ENCODE results near the gene TRAK1.

Gene TRAK1

DNA sequence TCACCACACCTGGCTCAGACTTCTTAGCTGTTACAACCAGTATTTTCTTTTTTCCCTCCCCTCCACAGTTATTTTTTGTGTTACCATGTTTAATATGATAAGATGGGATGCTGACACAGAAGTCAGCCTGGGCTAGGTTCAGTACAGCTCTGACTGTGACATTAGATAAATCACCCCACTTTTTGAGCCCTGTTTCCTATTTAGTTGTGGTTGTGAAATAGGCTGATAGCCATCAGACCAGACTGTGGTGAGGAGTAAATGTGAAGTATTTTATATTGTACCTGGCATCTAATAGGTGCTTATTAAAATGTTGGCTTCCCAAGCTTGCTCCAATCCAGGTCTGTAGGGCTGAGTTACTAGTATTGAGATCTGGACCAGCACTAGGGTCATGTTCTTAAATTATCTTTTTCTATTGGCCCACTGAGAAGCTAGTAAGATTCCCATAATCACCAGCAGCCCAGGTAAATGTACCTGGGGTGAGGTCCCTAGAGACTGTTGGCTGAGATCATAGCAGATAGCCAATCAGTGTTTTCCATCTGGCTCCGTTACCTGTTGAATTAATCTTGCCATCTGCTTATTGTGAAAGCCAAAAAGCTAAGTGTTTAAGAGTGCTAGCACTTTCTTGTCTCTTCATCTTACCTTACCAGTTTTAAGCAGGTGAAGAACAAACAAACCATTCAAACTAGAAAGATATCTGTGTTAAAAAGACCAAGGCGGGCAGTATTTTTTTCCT lies 113.9 kb downstream of the TRAK1 start:
- DNase-seq (ENCODE audit: low read depth, low spot score), result no peak

DNA sequence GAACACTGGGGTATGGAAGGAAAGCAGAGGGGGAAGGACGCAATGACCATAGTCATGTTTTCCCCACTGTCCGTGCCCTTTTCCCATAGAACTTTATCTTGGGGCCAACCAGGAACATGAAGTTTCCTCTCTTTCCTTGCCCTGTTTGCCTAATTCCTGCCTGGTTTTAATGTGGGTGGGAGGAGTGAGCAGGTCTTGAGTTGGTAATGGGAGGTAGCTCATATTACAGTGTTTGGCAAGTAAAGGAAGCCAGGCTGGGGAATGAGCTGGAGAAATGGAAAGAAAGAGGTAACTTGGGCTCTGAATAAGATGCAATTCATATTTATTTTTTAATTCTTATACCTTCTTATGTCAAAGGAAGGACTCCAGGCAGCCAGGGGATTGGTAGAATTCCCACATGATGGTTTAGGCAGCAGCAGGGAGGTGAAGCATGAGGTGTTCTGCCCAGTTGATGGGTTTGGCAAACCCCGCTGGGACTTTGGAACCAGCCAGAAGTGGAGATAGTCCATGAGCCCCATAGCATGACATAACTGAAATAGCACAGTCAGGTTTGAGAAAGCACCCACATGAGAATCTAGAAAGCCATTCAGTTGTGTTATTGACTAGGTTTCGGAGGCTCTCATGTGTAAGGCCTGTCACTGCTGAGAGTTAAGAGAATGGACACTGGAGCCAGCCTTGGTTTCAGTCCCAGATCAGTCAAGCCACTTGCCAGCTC lies 114.8 kb downstream of the TRAK1 start:
- no peak for DNase-seq (ENCODE audit: low read depth, low spot score)

DNA sequence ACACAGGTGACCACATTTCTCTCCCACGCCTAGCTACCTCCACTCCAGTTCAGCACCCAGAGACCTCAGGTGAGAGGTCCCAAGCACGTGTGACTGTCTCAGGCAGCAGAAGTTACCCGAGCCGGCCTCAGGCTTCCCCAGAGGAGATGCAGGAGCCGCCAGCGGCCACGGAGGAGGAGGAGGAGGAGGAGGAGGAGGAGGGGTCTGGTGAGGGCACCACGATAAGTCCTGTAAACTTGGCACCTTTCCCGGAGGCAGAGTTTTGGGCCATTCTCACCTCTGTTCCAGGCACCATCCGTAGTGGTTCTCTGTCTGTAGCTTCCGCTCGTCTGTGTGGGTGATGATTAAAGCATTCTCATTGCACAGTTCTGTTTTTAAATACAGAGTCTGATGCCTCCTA lies 118.8 kb downstream of the TRAK1 start:
- DNase-seq (ENCODE audit: low read depth, low spot score), result no peak

DNA sequence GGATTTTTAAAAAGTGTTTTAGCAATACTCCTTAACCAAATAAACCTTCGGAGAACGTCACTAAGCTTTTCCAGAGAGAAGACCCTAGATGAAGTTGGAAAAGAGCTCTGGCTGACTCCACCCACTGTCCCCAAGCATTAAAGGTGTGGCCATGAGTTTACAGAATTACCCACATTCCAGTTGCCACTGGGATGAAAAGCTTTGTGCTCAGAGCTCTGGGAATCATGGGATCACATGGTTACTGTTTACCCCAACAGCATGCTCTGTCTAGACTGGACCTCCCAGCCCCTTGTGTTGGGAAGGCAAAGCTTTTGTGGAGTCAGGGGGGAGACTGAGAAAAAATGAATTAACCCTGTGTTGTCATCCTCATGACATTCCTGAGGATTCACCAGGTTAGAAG lies 119.6 kb downstream of the TRAK1 start:
- DNase-seq (ENCODE audit: low read depth, low spot score), result peak; percentile 58

DNA sequence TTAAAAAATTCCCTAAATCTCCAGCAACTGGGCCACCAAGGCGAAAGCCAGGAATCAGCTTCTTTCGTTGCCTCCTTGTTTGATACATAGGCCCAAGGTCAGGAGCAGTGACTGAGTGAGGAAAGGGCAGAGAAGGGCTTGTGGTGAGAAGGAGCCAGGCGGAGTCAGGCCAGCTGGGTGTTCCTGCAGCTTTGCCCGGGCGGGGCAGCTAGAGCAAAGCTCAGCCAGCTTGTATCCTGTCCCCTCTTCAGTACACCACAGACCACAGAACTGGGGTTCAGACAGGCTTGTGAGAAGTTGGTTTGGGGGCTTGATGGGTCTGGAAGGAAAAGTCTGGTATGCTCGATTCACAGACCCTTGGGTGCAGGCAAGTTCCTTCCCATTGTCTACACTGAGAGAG lies 122.3 kb downstream of the TRAK1 start:
- DNase-seq (ENCODE audit: low read depth, low spot score), result no peak

DNA sequence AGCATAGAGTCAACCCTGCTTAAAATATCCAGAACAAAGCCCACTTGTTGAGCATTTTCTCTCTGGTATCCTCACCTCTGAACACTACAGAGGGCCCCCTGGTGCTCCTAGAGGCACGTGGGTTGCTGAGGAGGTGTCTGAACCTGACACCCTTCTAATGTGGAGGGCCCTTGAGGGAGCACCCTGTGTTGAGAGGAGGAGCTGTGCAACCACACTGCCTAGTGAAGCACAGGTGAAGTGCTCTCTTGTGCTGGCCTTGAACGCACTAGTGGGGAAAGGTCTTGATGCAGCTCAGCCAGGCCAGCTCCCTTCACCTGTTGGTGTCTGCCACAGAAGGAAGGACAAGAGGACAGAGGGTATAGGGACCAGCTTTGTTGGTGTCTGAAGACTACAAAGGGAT lies 122.9 kb downstream of the TRAK1 start:
- no peak for DNase-seq (ENCODE audit: low read depth, low spot score)

DNA sequence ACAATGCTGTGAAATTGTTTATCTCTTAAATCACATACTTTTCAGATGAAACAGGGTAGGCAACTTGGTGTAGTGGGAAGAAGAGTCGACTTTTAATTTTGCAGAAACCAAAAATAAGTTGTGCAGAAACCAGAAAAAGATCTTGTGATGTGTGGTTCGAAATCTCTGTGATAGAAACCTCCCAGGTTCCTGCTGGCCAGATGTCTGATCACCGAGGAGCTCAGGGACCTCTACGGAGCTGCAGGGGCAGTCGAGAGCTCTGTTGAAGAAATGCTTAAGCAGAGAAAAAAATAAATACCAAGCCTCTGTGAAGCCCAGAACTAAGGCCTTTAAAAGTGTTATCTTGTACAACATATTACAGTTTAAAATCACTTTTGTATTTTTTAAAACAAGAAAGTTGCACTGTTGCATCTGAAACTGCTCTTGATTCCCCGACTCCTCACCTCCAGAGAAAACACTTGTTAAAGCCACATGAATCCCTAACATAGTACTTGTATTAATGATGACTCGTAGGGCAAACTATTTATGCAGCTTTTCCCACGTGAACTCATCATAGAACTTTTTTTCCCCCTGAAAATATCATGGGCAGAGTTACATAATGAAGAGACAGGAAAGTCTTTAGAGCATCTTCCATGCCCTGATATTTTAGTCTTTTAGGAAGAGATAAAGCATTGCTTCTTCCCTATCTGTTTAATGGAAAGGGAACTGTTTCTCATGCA lies 123.6 kb downstream of the TRAK1 start:
- DNase-seq (ENCODE audit: low read depth, low spot score), result peak; percentile 12

DNA sequence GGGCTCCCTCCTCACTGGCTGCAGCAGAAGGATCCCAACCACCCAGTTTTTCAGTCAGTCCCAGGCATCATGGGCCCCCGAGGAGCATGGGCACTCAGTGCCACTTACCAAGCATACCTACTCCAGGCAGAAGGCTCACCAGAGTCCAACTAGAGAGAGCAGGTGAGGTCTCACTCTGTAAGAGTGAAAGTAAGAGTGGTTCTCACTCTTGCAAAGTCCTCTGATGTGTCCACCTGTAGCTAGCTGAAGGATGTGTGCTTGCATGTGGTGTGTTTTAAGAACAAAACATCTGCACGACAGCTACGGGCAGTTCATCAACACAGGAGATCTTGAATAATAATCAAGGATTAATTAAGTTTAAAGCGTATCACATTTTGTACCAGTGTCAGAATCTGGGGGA lies 125.1 kb downstream of the TRAK1 start:
- no peak for DNase-seq (ENCODE audit: low read depth, low spot score)

DNA sequence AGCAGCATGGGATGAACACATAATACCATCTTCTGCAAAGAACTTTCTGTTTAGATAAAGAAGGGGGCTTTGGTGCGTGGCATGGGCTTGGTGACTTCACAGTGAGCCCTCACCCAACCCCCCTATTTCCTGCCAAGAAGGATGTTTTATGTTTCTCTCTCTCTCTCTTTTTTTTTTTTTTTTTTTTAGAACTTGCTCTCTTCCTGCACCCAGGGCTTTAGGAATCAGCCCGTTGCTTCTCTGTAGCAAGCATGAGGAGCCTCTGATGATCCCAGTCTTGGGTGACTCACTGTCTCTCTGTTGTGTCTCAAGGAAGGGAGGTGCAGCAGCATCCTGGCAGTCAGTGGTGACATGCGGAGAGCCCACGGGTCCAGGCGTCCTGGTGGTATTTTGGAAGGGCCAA lies 125.8 kb downstream of the TRAK1 start:
- DNase-seq (ENCODE audit: low read depth, low spot score), result no peak

DNA sequence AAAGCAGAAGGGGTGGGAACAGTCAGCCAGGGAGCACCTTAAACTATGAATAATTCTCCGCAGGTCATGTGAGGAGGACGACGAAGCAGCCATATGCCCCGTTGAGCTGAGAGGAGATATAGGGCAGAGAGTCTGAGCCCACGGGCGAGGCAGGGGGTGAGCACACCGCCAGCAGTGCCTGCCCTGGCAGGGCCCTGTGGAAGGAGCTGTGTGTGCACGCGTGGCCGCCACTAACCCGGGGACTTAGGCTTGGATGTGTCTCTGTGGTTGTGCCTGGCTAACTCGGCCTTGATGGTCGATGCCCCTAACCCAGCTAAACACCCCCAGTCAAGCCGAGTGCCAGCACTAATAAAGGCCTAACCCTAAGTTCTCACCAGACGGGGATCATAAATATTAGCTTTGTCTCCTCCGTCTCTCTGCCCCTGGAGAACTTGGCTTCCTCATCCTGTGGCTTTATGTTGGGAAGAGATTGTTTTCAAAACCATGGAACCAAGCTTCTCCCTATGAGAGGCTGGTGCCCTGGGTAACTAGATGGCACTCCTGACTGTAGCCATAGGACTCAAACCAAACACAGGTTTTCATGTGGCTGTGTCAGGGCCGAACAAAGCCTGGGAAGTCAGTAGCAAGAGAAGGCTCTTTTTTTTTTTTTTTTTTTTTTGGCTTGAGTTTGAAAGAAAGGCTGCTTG lies 129.4 kb downstream of the TRAK1 start:
- no peak for DNase-seq (ENCODE audit: low read depth, low spot score)

DNA sequence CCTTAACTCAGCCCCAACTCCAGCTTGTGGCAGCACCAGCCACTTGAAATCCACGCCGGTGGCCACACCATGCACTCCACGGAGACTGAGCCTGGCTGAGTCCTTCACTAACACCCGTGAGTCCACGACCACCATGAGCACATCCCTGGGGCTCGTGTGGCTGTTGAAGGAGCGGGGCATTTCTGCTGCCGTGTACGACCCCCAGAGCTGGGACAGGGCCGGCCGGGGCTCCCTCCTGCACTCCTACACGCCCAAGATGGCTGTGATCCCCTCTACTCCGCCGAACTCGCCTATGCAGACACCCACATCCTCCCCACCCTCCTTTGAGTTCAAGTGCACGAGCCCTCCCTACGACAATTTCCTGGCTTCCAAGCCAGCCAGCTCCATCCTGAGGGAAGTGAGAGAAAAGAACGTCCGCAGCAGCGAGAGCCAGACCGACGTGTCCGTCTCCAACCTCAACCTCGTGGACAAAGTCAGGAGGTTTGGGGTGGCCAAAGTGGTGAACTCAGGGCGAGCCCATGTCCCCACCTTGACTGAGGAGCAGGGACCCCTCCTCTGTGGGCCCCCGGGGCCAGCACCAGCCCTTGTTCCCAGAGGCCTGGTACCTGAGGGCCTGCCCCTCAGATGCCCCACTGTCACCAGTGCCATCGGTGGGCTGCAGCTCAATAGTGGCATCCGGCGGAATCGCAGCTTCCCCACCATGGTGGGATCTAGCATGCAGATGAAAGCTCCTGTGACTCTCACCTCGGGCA lies 132.0 kb downstream of the TRAK1 start:
- no peak for DNase-seq (ENCODE audit: low read depth, low spot score)

DNA sequence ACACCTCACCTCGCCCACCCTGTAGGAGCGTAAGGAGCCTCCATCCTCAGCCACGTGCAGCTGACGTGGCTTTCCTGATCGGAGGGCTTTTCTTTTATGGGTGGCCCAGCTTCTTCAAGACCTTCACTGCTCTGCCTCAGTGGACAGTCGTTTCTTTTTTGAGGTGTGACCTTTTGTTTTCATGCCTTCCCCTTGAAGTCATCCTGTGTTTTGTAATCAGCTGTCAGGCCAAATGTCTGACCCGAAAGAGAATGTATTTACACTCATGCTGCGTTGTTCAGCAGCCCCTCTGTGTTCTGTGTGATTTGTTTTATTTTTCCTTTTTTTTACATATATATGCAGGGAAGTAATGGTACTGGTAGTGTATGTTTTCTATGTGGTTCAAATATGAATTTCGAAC lies 133.0 kb downstream of the TRAK1 start:
- no peak for DNase-seq (ENCODE audit: low read depth, low spot score)

DNA sequence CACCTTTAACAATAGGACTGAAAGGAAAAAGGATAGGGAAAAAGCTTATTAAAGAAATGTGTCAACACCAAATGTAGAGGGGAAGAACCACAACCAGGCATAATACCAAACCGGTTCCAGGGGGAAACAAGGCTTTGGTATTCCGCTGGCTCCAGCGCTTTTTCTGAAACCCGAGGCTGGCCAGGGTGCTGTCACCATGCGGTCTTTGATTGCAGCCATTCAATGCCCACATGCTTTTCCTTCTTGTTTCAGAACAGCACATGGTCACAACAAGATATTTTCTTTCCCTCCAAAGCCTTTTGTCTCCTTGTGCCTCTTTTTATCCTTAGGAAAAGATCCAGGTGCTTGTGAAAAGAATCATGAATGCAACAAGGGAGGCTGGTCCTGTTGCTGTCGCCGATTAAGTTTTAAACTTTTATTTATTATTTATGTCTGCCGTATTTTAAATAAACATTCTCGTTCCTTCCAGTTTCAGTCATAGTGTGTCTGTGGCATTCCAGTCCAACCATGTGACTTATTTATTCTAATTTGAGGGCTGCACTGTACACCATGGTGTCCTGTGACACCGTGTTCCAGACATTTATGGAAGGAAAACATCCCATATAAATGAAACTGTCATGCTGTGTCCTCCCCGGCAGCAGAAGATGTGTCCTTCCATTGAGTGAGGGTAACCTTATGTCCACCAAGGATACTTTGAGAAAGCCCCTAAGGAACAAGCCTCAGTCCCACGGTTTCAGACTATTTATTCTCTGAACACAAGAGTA lies 133.7 kb downstream of the TRAK1 start:
- DNase-seq (ENCODE audit: low read depth, low spot score), result peak; percentile 62

DNA sequence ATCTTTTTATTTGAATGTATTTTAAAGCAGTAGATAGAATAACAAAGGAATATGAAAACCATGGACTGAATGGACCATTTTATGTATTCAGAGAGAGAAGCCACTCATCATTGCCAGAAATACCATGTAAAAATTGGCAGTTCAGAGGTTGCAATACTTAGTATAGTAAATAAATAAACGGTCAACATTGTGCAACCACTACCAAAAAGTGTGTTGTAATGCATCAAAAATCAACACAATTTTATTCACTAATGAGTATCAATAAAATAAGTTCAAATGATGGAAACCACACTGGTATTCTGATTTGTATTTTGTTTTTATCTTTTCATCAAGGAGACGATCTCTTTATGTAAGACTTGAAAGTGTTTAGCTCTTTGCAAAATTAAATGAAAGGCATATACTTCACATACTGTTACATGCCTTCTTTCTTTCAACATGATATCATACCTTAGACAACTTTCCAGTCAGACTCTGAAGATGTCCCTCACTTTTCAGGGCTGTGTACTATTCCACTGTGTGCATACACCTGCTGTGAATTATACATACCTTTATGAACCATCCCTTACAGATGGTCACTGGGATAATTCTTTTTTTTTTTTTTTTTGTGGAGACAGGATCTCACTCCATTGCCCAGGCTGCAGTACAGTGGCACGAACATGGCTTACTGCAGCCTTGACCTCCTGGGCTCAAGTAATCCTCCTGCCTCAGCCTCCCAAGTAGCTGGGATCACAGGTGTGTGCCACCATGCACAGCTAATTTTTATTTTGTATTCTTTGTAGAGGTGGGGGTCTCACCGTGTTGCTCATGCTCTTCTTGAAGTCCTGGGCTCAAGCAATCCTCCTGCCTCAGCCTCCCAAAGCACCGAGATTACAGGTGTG lies 134.6 kb downstream of the TRAK1 start:
- DNase-seq (ENCODE audit: low read depth, low spot score), result no peak

DNA sequence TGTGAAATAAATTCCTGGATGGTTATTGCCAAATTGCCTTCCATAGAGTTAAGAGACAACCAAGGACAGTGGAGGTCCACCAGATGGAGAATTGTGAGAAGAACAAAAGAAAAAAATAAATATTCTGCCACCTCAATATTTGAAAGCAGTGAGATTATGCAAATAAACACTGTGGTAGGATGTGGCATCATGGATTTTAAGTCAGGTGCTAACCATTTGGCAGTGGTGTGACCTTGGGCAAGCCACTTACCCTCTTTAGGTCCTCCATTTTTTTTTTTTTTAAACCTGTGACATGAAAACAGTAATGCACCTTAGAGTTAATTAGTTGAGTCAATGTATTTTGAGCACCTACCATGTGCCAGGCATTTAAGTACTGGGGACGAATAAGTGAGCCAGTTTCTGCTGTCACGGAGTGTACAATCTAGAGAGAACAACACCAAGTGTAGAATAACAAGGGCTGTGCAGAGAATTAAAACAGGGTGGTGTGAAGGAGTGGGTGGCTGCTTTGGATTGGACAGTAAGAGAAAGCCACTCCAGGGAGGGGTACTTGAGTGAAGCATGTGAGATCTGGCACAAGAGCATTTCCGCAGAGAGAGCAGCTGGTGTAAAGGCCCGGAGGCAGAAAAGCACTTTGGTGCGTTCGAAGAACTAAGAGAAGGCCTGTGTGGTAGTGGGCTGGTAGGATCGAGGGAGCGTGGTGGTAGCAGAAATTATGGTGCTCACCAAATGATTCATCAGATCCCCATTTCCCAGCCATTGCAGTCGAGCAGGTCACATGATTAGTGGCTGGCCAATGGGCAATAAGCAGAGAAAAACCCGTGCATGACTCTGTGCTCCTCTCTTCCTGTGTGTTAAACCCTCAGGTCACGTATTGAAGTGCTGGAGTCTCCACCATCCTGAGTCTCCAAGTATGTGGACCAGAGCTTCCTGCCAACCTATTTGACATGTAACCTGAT lies 135.6 kb downstream of the TRAK1 start:
- no peak for DNase-seq (ENCODE audit: low read depth, low spot score)

DNA sequence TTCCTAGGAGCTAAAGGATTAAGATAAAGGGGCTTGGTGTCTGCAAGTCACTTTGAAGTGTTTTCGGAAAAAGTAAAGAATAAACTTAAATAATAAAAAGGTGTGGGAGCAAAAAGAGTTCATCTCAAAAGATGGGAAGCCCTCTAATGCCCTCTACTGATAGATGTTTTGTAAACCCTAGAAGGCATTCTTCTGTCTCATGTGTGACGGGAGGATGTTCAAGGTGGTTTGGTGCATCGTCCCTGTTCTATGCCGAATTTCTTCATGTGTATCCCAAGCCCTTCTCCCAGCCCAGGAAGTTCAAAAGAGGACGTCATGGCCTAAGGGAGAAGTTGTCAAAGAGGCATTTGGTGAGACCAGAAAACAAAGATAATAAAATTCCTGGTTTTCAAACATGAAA lies 137.6 kb downstream of the TRAK1 start:
- peak; percentile 27 for DNase-seq (ENCODE audit: low read depth, low spot score)

DNA sequence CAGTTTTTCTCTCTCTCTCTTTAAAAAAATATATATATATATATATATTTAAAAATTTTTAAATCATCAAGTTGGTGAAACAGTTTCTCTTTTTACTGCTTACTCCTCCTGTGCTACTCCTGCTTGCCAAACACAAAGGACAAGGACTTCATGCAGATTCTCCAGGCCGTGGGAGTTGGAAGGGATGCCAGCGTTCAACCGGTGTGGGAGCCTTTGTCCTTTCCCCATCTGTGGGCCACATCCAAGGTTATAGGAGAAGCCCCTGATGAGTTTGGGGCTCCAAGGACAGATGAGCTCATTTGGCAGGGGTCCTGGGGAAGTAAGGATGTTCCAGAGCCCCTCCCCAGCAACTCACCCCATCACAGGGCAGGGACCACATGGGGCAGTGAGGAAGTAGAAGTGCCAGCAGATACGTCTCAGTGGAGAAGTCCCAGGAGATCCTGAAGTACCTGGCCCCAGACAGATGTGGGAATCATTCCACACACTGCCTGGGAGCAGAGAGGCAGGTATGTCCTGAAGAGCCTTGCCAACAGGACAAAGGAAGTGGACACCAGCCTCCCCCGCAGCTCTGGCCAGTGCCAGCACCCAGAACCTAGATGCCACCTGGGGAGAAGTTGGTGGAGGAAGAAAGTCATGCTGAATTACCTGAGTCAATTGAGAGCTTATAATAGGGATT lies 138.2 kb downstream of the TRAK1 start:
- no peak for DNase-seq (ENCODE audit: low read depth, low spot score)
